GM06990 (cell line): ENCODE measurements around the gene EXOC7.

Experiments
- DNase-seq: peaks from one replicate; pipeline ENCODE4 v3.0.0-alpha.2; 2011; ENCODE audit not compliant: insufficient read length; ENCODE audit errors: extremely low read depth
- H3K27me3 ChIP-seq: replicated peaks from 2 replicates; pipeline ENCODE4 v1.6.0; 2011; ENCODE audit warnings: low read length; ENCODE audit not compliant: control insufficient read depth, insufficient read depth
- H3K36me3 ChIP-seq: 2 replicates; pipeline ENCODE4 v1.5.1; 2011; ENCODE audit warnings: low read length; ENCODE audit not compliant: control insufficient read depth, insufficient read depth
- H3K4me3 ChIP-seq: replicated peaks from 2 replicates; pipeline ENCODE4 v1.5.1; 2011; ENCODE audit warnings: low read depth, mild to moderate bottlenecking, control low read depth, low read length
- TF ChIP-seq, protein P1 (sequence below): IDR thresholded peaks from 2 replicates; pipeline ENCODE4 v1.5.1; 2011; ENCODE audit warnings: low read length, control low read depth, mild to moderate bottlenecking, inconsistent platforms; ENCODE audit not compliant: insufficient read depth, poor library complexity, severe bottlenecking

EXOC7 gene

GRCh38 chr17:76115138-76115754, 11.7 kb upstream of the EXOC7 start:
- Histone ChIP-seq H3K27me3 (no peaks in the 10 kb centered on the region), H3K4me3 (no peak overlapping the region), H3K36me3 (no peaks in the 10 kb centered on the region)
- no peak for DNase-seq
- TF ChIP-seq, protein P1, sequence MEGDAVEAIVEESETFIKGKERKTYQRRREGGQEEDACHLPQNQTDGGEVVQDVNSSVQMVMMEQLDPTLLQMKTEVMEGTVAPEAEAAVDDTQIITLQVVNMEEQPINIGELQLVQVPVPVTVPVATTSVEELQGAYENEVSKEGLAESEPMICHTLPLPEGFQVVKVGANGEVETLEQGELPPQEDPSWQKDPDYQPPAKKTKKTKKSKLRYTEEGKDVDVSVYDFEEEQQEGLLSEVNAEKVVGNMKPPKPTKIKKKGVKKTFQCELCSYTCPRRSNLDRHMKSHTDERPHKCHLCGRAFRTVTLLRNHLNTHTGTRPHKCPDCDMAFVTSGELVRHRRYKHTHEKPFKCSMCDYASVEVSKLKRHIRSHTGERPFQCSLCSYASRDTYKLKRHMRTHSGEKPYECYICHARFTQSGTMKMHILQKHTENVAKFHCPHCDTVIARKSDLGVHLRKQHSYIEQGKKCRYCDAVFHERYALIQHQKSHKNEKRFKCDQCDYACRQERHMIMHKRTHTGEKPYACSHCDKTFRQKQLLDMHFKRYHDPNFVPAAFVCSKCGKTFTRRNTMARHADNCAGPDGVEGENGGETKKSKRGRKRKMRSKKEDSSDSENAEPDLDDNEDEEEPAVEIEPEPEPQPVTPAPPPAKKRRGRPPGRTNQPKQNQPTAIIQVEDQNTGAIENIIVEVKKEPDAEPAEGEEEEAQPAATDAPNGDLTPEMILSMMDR, result no peak

DNA sequence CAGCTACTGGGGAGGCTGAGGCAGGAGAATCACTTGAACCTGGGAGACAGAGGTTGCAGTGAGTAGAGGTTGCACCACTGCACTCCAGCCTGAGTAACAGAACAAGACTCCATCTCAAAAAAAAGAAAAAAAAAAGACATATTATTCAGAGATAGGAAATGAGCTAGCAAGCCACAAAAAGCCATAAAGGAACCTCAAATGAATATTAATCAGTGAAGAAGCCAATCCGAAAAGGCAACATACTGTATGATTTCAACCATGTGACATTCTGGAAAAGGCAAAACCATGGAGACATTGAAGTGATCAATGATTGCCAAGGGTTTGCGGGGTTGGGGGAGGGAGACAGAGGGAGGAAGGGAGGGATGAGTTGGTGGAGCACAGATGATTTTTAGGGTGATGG, 8.4 kb upstream of the EXOC7 start:
- Histone ChIP-seq H3K36me3 (no peaks in the 10 kb centered on the region), H3K4me3 (no peak overlapping the region), H3K27me3 (no peaks in the 10 kb centered on the region)
- TF ChIP-seq, protein P1, result no peak
- DNase-seq, result no peak

- Histone ChIP-seq H3K36me3 (no peaks in the 10 kb centered on the region), H3K27me3 (no peaks in the 10 kb centered on the region), H3K4me3 (no peak overlapping the region)
- no peak for DNase-seq
- TF ChIP-seq, protein P1, result peak; percentile 21
Observed at GRCh38 chr17:76107509-76107908, 3.9 kb upstream of the EXOC7 start.

- DNase-seq, result no peak
Observed at GRCh38 chr17:76106703-76107102, 3.1 kb upstream of the EXOC7 start.

DNA sequence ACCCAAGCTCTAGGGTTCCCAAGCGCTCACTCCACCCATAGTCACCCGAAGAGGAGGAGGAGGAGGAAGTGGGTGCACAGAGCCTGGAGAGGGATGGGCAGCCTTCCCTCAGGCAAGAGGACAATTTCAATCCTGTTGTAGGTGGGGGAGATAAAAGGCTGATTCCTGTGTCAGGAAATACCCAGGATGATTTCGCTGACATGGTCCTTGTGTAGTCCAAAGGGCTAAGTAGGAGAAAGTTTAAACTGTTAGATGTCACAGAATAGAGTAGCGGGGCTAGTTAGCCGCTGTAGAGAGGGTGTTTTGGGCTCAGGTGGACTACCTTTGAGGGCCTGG, 1.3 kb upstream of the EXOC7 start:
- Histone ChIP-seq H3K27me3 (no peaks in the 10 kb centered on the region), H3K4me3 (no peak overlapping the region), H3K36me3 (peaks cover 5% of the 10 kb centered on the region)
- DNase-seq, result no peak
- TF ChIP-seq, protein P1, result no peak

More at GRCh38 chr17:76106703-76107102, 3.1 kb upstream of the EXOC7 start:
- Histone ChIP-seq H3K36me3 (no peaks in the 10 kb centered on the region), H3K27me3 (no peaks in the 10 kb centered on the region), H3K4me3 (no peak overlapping the region)
- TF ChIP-seq, protein P1, result no peak

DNA sequence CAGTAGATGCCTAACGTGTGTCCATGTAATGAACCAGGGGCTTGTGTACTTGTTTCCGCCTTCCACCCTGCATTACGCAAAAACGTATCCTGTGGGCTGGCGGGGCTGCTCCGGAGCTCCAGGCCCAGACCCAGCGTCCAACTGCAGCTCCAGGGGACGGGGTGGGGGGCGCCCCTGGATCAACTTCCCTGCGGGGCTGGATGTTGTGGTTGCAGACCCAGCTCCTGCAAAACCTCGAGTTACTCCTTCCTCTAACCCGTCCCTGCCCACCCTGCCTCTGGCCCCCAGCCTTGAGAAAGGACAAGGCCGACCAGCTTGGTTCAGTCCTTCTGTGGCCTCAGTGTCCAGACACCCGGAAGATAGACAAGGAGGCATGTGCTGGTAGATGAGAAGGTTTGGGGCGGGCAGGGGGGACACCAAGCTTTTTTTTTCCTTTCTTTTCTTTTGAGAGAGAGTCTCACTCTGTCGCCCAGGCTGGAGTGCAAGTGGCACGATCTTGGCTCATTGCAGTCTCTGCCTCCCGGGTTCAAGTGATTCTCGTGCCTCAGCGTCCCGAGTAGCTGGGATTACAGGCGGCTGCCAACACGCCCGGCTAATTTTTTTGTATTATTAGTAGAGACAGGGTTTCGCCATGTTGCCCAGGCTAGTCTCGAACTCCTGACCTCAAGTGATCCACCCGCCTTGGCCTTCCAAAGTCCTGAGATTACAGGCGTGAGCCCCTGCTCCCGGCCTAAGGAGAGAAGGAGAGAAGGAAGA, 731 bp upstream of the EXOC7 start:
- no peaks in the 10 kb centered on the region for H3K27me3 ChIP-seq
- DNase-seq, result no peak
- H3K4me3 ChIP-seq, result peak overlapping the region; percentile 74
- TF ChIP-seq, protein P1, result no peak
- peaks cover 8% of the 10 kb centered on the region for H3K36me3 ChIP-seq
